Neural progenitor cell (in vitro differentiated cells): Measurements from ENCODE around the gene LRCOL1. TPM values are rescaled to one million over a fixed set of nuclear protein-coding genes. Genes with fewer than 3 reads are reported as not detected.
A peak's percentile ranks its signal among the peaks of the same experiment; 100 is the strongest.

Experiments used
- DNase-seq: peaks from one replicate; pipeline ENCODE4 v3.0.0-alpha.2; 2016; ENCODE audit warnings: low spot score
- H2AFZ ChIP-seq: fragments of 200-600 bp; sonication (generic); replicated peaks from 2 replicates; pipeline ENCODE4 v1.6.1; 2016; ENCODE audit warnings: antibody characterized with exemption
- H3F3A ChIP-seq: fragments of 200-600 bp; sonication (generic); 2 replicates; pipeline ENCODE4 v1.6.1; 2016; ENCODE audit warnings: antibody characterized with exemption, low read depth
- H3K27ac ChIP-seq: fragments of 200-600 bp; sonication (generic); 2 replicates; pipeline ENCODE4 v1.5.1; 2016; ENCODE audit warnings: mild to moderate bottlenecking
- H3K27me3 ChIP-seq: fragments of 200-600 bp; sonication (generic); 2 replicates; pipeline ENCODE4 v1.6.1; 2016; ENCODE audit warnings: mild to moderate bottlenecking, moderate library complexity
- H3K36me3 ChIP-seq: fragments of 200-600 bp; sonication (generic); 2 replicates; pipeline ENCODE4 v1.5.1; 2016
- H3K4me1 ChIP-seq: fragments of 200-600 bp; sonication (generic); 2 replicates; pipeline ENCODE4 v1.6.1; 2016; ENCODE audit warnings: mixed run types
- H3K4me2 ChIP-seq: fragments of 200-600 bp; sonication (generic); 2 replicates; pipeline ENCODE4 v1.6.1; 2016
- H3K4me3 ChIP-seq: fragments of 200-600 bp; sonication (generic); 2 replicates; pipeline ENCODE4 v1.5.1; 2016
- H3K79me2 ChIP-seq: fragments of 200-600 bp; sonication (generic); 2 replicates; pipeline ENCODE4 v1.6.1; 2016; ENCODE audit warnings: low read depth
- H3K9ac ChIP-seq: fragments of 200-600 bp; sonication (generic); 2 replicates; pipeline ENCODE4 v1.6.1; 2016
- H3K9me3 ChIP-seq: fragments of 200-600 bp; sonication (generic); 2 replicates; pipeline ENCODE4 v1.5.1; 2016; ENCODE audit warnings: low read depth
- H4K20me1 ChIP-seq: fragments of 200-600 bp; sonication (generic); 2 replicates; pipeline ENCODE4 v1.6.1; 2016; ENCODE audit warnings: low read depth
- H3K27ac Mint-ChIP-seq: 3 replicates; pipeline ENCODE4 v1.8.0; 2021; ENCODE audit warnings: mixed read lengths
- H3K27me3 Mint-ChIP-seq: 2 replicates; pipeline ENCODE4 v1.8.0; 2022; ENCODE audit warnings: low read depth, mild to moderate bottlenecking, inconsistent platforms, moderate library complexity, mixed read lengths; ENCODE audit not compliant: insufficient read depth
- H3K36me3 Mint-ChIP-seq: 3 replicates; pipeline ENCODE4 v1.8.0; 2021; ENCODE audit warnings: mixed read lengths
- H3K4me1 Mint-ChIP-seq: 3 replicates; pipeline ENCODE4 v1.8.0; 2021; ENCODE audit warnings: mixed read lengths
- H3K4me3 Mint-ChIP-seq: 3 replicates; pipeline ENCODE4 v1.8.0; 2021; ENCODE audit warnings: mild to moderate bottlenecking, moderate library complexity, mixed read lengths
- H3K9me3 Mint-ChIP-seq: 3 replicates; pipeline ENCODE4 v1.8.0; 2020; ENCODE audit warnings: mixed read lengths
- EZH2 ChIP-seq: fragments of 200-600 bp; sonication (generic); IDR thresholded peaks from 2 replicates; pipeline ENCODE4 v1.6.1; 2017; ENCODE audit warnings: antibody characterized with exemption, mild to moderate bottlenecking, moderate library complexity
- EZH2phosphoT487 ChIP-seq: fragments of 200-600 bp; sonication (generic); IDR thresholded peaks from 2 replicates; pipeline ENCODE4 v1.6.1; 2017; ENCODE audit warnings: antibody characterized with exemption
- total RNA-seq: library from RNA; depleted of rRNA; stranded (reverse); fragments of >200 nt; gene quantifications from 2 replicates; pipeline ENCODE4 v1.2.3, GENCODE V29; 2015; ENCODE audit warnings: low replicate concordance
- TF ChIP-seq, protein P1 (sequence below): fragments of 200-600 bp; sonication (generic); IDR thresholded peaks from 2 replicates; pipeline ENCODE4 v1.5.1; 2017; ENCODE audit warnings: antibody characterized with exemption, mild to moderate bottlenecking

LRCOL1 gene
- total RNA-seq, 1 donor from 2014 or later: not detected

DNA sequence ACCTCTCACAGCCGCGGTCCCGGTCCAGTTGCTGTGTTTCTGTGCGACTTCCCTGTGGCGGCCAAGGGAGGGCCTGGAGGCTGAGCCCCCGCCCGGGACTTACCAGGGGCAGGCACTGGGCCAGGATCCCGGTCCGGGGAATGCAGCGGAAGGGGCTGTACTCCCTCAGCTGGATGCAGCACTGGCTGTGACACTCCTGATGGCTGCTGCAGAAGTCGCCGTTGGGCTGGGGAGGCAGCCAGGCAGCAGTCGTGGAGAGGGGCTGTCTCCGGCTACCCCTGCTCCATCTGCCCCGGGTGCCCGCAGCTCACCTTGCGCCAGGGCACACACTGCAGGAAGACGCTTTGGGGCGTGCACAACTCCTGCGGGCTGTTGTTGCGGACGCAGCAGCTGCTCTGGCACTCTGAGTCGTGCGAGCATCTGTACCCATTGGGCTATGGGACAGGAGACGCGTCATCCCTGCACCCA is 6.2 kb downstream of the LRCOL1 start:
- no peak for DNase-seq
- H3K27me3 ChIP-seq: peaks cover 100% of the 10 kb centered on the region
- peaks cover 20% of the 10 kb centered on the region for H3K27me3 Mint-ChIP-seq

DNA sequence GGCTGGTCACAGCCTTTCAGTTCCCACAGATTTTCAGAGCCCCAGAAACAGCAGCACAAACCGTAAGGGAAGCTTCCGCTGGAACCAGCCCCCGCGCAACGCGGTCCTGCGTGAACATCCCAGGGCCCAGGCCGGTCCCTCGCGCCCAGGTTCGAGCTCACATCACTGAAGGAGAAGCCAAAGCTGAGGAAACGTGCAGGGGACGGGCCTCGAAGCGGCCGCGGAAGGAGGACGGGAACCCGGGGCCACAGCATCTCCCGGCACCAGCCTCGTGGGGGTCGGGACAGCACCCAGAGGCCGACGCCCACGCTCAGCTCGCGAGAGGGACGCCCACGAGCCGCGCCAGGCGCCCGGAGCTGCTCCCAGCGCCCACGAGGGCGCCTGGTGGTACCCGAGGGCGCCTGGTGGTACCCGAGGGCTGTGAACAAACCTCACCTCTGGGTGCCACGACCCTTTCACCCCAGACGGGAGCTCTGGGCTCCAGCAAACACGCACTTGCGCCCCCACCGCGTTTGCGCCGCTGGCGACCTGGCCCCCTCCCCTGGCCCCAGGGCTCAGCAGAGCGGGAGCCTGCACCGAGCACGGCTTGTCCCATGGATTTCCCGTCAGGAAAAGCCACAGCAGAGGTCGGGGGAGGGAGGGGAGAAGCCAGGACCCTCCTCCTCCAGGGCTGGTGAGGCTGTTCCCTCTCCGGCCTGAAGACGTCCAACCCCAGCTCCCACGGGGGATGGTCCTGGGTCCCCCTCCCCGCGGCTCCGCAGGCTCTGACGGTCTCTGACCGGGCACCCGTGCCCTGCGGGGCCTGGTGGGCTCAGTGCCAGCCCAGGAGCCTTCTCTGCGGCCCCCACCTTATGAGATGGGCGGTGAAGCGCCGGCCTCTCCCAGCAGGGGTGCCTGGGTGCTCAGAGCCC is 6.9 kb downstream of the LRCOL1 start:
- Histone ChIP-seq H3K27me3 (peaks cover 99% of the 10 kb centered on the region), H3K27ac (no peak overlapping the region), H3K9me3 (no peaks in the 10 kb centered on the region), H3K4me3 (no peak overlapping the region), H3K4me1 (peaks cover 12% of the 10 kb centered on the region), H3K4me2 (peak overlapping the region; percentile 31), H3K36me3 (no peaks in the 10 kb centered on the region), H2AFZ (no peak overlapping the region), H3F3A (peaks cover 10% of the 10 kb centered on the region), H4K20me1 (no peaks in the 10 kb centered on the region), H3K9ac (no peak overlapping the region), H3K79me2 (no peaks in the 10 kb centered on the region)
- TF ChIP-seq, protein P1, sequence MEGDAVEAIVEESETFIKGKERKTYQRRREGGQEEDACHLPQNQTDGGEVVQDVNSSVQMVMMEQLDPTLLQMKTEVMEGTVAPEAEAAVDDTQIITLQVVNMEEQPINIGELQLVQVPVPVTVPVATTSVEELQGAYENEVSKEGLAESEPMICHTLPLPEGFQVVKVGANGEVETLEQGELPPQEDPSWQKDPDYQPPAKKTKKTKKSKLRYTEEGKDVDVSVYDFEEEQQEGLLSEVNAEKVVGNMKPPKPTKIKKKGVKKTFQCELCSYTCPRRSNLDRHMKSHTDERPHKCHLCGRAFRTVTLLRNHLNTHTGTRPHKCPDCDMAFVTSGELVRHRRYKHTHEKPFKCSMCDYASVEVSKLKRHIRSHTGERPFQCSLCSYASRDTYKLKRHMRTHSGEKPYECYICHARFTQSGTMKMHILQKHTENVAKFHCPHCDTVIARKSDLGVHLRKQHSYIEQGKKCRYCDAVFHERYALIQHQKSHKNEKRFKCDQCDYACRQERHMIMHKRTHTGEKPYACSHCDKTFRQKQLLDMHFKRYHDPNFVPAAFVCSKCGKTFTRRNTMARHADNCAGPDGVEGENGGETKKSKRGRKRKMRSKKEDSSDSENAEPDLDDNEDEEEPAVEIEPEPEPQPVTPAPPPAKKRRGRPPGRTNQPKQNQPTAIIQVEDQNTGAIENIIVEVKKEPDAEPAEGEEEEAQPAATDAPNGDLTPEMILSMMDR: no peak
- Mint-ChIP-seq H3K27me3 (peaks cover 20% of the 10 kb centered on the region), H3K27ac (peak overlapping the region; percentile 95), H3K9me3 (peaks cover 2% of the 10 kb centered on the region), H3K4me3 (peak overlapping the region; percentile 46), H3K4me1 (peaks cover 57% of the 10 kb centered on the region), H3K36me3 (no peaks in the 10 kb centered on the region)
- DNase-seq: no peak

More for the DNA sequence above, 6.2 kb downstream of the LRCOL1 start:
- TF ChIP-seq, protein P1: no peak
- TF ChIP-seq EZH2 (no peak), EZH2phosphoT487 (no peak)
- no peaks in the 10 kb centered on the region for H3K36me3 ChIP-seq
- no peak overlapping the region for H3K4me3 Mint-ChIP-seq
- H3K4me1 Mint-ChIP-seq: peaks cover 61% of the 10 kb centered on the region
- no peaks in the 10 kb centered on the region for H4K20me1 ChIP-seq
- peaks cover 12% of the 10 kb centered on the region for H3K4me1 ChIP-seq
- H3K9me3 Mint-ChIP-seq: peaks cover 2% of the 10 kb centered on the region
- no peak overlapping the region for H3K4me2 ChIP-seq
- no peaks in the 10 kb centered on the region for H3K9me3 ChIP-seq
- H2AFZ ChIP-seq: no peak overlapping the region
- H3K79me2 ChIP-seq: no peaks in the 10 kb centered on the region
- H3K27ac ChIP-seq: no peak overlapping the region
- peaks cover 4% of the 10 kb centered on the region for H3F3A ChIP-seq
- H3K36me3 Mint-ChIP-seq: no peaks in the 10 kb centered on the region
- H3K4me3 ChIP-seq: no peak overlapping the region
- H3K27ac Mint-ChIP-seq: no peak overlapping the region
- H3K9ac ChIP-seq: no peak overlapping the region

DNA sequence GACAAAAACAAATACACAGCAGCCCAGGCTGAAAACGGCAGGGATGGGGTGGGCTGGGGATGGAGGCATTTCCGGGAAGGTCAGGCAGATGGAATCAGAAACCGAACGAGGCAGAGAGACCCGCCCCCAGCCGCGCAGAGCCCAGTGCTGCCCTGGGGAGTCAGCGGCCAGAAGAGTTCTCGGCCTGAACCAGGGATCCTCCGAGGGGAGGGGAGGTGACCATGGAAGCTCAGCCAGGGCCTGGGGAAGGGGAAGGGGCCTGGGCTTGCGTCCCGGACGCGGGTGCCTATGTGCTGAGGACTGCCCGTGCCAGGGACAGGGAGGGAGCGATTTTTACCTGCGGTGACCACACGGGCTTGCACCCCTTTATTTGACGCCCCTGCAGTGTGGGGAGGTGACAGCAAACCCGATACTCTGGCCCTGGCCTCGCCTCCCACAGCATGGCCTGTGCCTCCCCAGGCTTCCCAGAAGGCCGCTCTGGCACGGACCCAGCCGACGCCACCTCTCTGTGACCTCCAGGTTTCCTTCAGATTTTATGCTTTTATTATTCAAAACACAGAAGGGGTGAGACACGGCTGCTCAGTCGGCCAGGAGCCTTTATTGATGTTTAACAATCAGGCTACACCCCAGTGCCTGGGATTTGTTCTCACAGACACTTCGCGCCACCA is 7.7 kb downstream of the LRCOL1 start:
- peak; percentile 53 for DNase-seq
- Mint-ChIP-seq H3K27ac (peak overlapping the region; percentile 95), H3K4me3 (peak overlapping the region; percentile 46), H3K4me1 (peaks cover 49% of the 10 kb centered on the region), H3K27me3 (peaks cover 15% of the 10 kb centered on the region), H3K36me3 (no peaks in the 10 kb centered on the region), H3K9me3 (peaks cover 2% of the 10 kb centered on the region)
- Histone ChIP-seq H3K79me2 (no peaks in the 10 kb centered on the region), H3F3A (peaks cover 11% of the 10 kb centered on the region), H3K4me2 (peak overlapping the region; percentile 35), H3K36me3 (no peaks in the 10 kb centered on the region), H4K20me1 (peaks cover under 1% of the 10 kb centered on the region), H3K27ac (no peak overlapping the region), H3K9me3 (no peaks in the 10 kb centered on the region), H3K9ac (no peak overlapping the region), H2AFZ (no peak overlapping the region), H3K27me3 (peaks cover 92% of the 10 kb centered on the region), H3K4me3 (no peak overlapping the region), H3K4me1 (peaks cover 12% of the 10 kb centered on the region)
- TF ChIP-seq, protein P1: no peak
- TF ChIP-seq EZH2 (no peak), EZH2phosphoT487 (no peak)
